HEK293 (cell line): ENCODE data around the gene CAPN13.
"Not testable (repeated sequence)": the region's sequence is repeated elsewhere in the genome, so short reads cannot be mapped to it uniquely, and the experiment has no call there.

Experiments used
- ZNF248 ChIP-seq: fragments of 450-650 bp; formaldehyde crosslinking; IDR thresholded peaks from 2 replicates; pipeline ENCODE4 v1.5.1; 2017; ENCODE audit warnings: missing biosample characterization, missing genetic modification characterization
- ZNF664 ChIP-seq: fragments of 450-650 bp; formaldehyde crosslinking; IDR thresholded peaks from 2 replicates; pipeline ENCODE4 v1.5.1; 2016; ENCODE audit warnings: missing biosample characterization, missing genetic modification characterization

GRCh38 chr2:30697242-30698103 lies 109.8 kb downstream of the CAPN13 start:
- not testable (repeated sequence) for TF ChIP-seq ZNF248, ZNF664 (tag by site-specific recombination)
